Tibial nerve (tissue), 4 donors: Measurements from ENCODE around the gene PRRT4.

Experiments
- EP300 ChIP-seq, 2 donors: sonication (generic); formaldehyde crosslinking; IDR thresholded peaks; one replicate each; pipeline ENCODE4 v1.6.1; 2017; ENCODE audit warnings: antibody characterized with exemption in 2 of 2, mild to moderate bottlenecking in 1 of 2
- POLR2A ChIP-seq, 2 donors: fragments of 450-650 bp; IDR thresholded peaks; one replicate each; pipeline ENCODE4 v1.6.1; 2017; ENCODE audit warnings: antibody characterized with exemption in 2 of 2, mild to moderate bottlenecking in 2 of 2, moderate library complexity in 2 of 2
- TF ChIP-seq, protein P1 (sequence below), 5 experiments: fragments of 200-600 bp in 3 of 5; fragments of 450-650 bp in 2 of 5; sonication (generic) in 3 of 5; IDR thresholded peaks; one replicate each; pipeline ENCODE4 v1.5.1; 2016 to 2019; ENCODE audit warnings: antibody characterized with exemption in 5 of 5, mild to moderate bottlenecking in 3 of 5, moderate library complexity in 2 of 5

DNA sequence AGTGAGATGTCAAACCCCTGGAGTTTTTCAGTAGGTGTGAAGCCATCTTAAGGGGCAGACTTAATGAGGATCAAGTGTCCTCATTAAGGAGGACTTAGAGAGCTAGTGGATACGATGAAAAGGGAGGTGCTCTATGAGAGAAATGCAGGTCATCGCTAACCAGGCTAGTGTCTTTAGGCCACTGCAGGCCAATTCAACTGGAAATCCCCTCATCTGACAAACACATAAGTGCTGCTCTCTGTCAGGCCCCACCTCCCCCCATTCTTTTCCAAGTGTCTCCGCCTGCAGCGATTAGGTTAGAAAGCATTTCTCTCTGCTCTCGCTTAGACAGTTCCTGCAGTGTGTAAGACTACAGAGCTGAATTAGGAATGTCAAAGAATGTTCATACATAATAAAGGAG, 51.5 kb downstream of the PRRT4 start:
- TF ChIP-seq, protein P1, sequence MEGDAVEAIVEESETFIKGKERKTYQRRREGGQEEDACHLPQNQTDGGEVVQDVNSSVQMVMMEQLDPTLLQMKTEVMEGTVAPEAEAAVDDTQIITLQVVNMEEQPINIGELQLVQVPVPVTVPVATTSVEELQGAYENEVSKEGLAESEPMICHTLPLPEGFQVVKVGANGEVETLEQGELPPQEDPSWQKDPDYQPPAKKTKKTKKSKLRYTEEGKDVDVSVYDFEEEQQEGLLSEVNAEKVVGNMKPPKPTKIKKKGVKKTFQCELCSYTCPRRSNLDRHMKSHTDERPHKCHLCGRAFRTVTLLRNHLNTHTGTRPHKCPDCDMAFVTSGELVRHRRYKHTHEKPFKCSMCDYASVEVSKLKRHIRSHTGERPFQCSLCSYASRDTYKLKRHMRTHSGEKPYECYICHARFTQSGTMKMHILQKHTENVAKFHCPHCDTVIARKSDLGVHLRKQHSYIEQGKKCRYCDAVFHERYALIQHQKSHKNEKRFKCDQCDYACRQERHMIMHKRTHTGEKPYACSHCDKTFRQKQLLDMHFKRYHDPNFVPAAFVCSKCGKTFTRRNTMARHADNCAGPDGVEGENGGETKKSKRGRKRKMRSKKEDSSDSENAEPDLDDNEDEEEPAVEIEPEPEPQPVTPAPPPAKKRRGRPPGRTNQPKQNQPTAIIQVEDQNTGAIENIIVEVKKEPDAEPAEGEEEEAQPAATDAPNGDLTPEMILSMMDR (IDR thresholded peaks at IDR 0.05) = no peak
- TF ChIP-seq POLR2A (IDR thresholded peaks at IDR 0.05) (no peak), EP300 (IDR thresholded peaks at IDR 0.05) (no peak)
